ENCODE measurements around the gene CDHR1.

DNA sequence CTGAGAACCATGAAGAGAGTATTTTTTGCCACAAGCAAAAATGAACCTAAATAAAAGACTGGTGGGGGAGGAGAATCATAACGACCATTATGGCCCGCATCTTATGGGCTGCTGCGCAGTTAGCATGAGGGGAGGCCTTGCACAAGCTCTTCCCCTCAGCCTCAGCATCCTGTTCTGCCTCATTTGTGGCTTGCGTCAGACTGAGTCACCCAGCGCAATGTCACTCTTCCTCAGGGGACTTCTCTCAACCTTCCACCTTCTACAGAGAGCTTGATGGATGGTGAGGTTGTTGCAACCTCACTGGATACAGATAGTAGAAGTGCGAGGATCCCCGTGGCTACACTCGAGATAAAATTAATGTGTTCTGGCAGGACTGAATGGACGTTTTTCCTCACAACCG, 37.6 kb upstream of the CDHR1 start:
- TF ChIP-seq RNF2 (IDR thresholded peaks at IDR 0.05; ENCODE audit: borderline replicate concordance, low read depth, low read length, missing control alignments, poor library complexity, severe bottlenecking) (no peak), RAD21 (IDR thresholded peaks at IDR 0.05 in 1 of 2, conservative IDR thresholded peaks at IDR 0.05 in 1 of 2; ENCODE audit: low read depth in 2 of 2, low read length in 2 of 2) (no peak), RFX5 (IDR thresholded peaks at IDR 0.05; ENCODE audit: borderline replicate concordance, low read depth, low read length) (no peak), CTCF (IDR thresholded peaks at IDR 0.05; ENCODE audit: control extremely low read depth in 1 of 3, insufficient read depth in 1 of 3, low read depth in 1 of 3, low read length in 3 of 3) (no peak), ATF2 (IDR thresholded peaks at IDR 0.05; ENCODE audit: low read length) (no peak), SIN3A (conservative IDR thresholded peaks at IDR 0.05 in 1 of 2, IDR thresholded peaks at IDR 0.05 in 1 of 2; ENCODE audit: low read depth in 1 of 2, low read length in 2 of 2) (no peak), CEBPB (IDR thresholded peaks at IDR 0.05; ENCODE audit: low read depth, low read length) (no peak), POLR2A (IDR thresholded peaks at IDR 0.05; ENCODE audit: control extremely low read depth in 1 of 2, low read depth in 2 of 2, low read length in 2 of 2) (no peak), CTBP2 (IDR thresholded peaks at IDR 0.05; ENCODE audit: borderline replicate concordance, insufficient read depth, insufficient read length, low read length) (no peak), POLR2AphosphoS5 (IDR thresholded peaks at IDR 0.05; ENCODE audit: low read depth, low read length) (no peak), TCF12 (IDR thresholded peaks at IDR 0.05; ENCODE audit: low read depth, low read length) (no peak), JUN (IDR thresholded peaks at IDR 0.05; ENCODE audit: low read depth, low read length) (no peak), TEAD4 (IDR thresholded peaks at IDR 0.05; ENCODE audit: low read depth, low read length) (no peak)

Measured in H1 (cell line).